ENCODE results near the gene CAMK2B. TPM values are rescaled to one million over a fixed set of nuclear protein-coding genes. Genes with fewer than 3 reads are reported as not detected.

The CAMK2B gene
- total RNA-seq, 1 donor from 2014 or later = 0.17 TPM

GRCh38 chr7:44286618-44287487 lies 38.5 kb downstream of the CAMK2B start:
- no peaks in the 10 kb centered on the region for H3K9me3 ChIP-seq
- peaks cover 10% of the 10 kb centered on the region for H3K4me1 ChIP-seq
- peak; percentile 60 for DNase-seq
- no peak overlapping the region for H3K4me3 ChIP-seq
- H3K36me3 ChIP-seq = no peaks in the 10 kb centered on the region
- no peak for ATAC-seq
- intact Hi-C loops (cut with DNase I) = no loop called here
- TF ChIP-seq CTCF (IDR thresholded peaks at IDR 0.05) = no peak
- no peaks in the 10 kb centered on the region for H3K27me3 ChIP-seq
- H3K27ac ChIP-seq = no peak overlapping the region

- H3K4me3 ChIP-seq = no peak overlapping the region
- intact Hi-C loops (cut with DNase I) = no loop called here
- H3K4me1 ChIP-seq = peaks cover 4% of the 10 kb centered on the region
- TF ChIP-seq CTCF (IDR thresholded peaks at IDR 0.05) = no peak
- H3K9me3 ChIP-seq = no peaks in the 10 kb centered on the region
- ATAC-seq (no peak), DNase-seq (peak; percentile 38)
- no peak overlapping the region for H3K27ac ChIP-seq
- no peaks in the 10 kb centered on the region for H3K27me3 ChIP-seq
- no peaks in the 10 kb centered on the region for H3K36me3 ChIP-seq
These were observed 39.2 kb downstream of the CAMK2B start for GRCh38 chr7:44286182-44286617.

- DNase-seq = peak; percentile 18
- Histone ChIP-seq H3K27me3 (no peaks in the 10 kb centered on the region), H3K4me1 (no peaks in the 10 kb centered on the region), H3K9me3 (no peaks in the 10 kb centered on the region), H3K36me3 (no peaks in the 10 kb centered on the region), H3K27ac (no peak overlapping the region), H3K4me3 (no peak overlapping the region)
- no peak for TF ChIP-seq CTCF (IDR thresholded peaks at IDR 0.05)
- no peak for ATAC-seq
- intact Hi-C loops (cut with DNase I) = no loop called here
These were observed 39.8 kb downstream of the CAMK2B start for GRCh38 chr7:44285561-44285960.

- TF ChIP-seq CTCF (IDR thresholded peaks at IDR 0.05) = no peak
- ATAC-seq = no peak
These were observed 40.4 kb downstream of the CAMK2B start for GRCh38 chr7:44284881-44285541.

GRCh38 chr7:44284216-44284615 lies 41.2 kb downstream of the CAMK2B start:
- Histone ChIP-seq H3K27me3 (no peaks in the 10 kb centered on the region), H3K27ac (no peak overlapping the region), H3K4me1 (no peaks in the 10 kb centered on the region), H3K9me3 (no peaks in the 10 kb centered on the region), H3K36me3 (no peaks in the 10 kb centered on the region), H3K4me3 (no peak overlapping the region)
- peak; percentile 64 for DNase-seq
- no peak for ATAC-seq
- intact Hi-C loops (cut with DNase I) = no loop called here
- no peak for TF ChIP-seq CTCF (IDR thresholded peaks at IDR 0.05)

More at GRCh38 chr7:44284881-44285541, 40.4 kb downstream of the CAMK2B start:
- Histone ChIP-seq H3K27me3 (no peaks in the 10 kb centered on the region), H3K4me1 (no peaks in the 10 kb centered on the region), H3K27ac (no peak overlapping the region), H3K4me3 (no peak overlapping the region), H3K36me3 (no peaks in the 10 kb centered on the region), H3K9me3 (no peaks in the 10 kb centered on the region)
- intact Hi-C loops (cut with DNase I) = no loop called here
- peak; percentile 46 for DNase-seq
